NCI-H2227 (cell line): Measurements from ENCODE around the gene PADI1.

Experiments
- DNase-seq: peaks from one replicate; lab custom pipeline; 2025; ENCODE audit not compliant: unreplicated experiment; lab: John Stamatoyannopoulos, UW

PADI1 gene

DNA sequence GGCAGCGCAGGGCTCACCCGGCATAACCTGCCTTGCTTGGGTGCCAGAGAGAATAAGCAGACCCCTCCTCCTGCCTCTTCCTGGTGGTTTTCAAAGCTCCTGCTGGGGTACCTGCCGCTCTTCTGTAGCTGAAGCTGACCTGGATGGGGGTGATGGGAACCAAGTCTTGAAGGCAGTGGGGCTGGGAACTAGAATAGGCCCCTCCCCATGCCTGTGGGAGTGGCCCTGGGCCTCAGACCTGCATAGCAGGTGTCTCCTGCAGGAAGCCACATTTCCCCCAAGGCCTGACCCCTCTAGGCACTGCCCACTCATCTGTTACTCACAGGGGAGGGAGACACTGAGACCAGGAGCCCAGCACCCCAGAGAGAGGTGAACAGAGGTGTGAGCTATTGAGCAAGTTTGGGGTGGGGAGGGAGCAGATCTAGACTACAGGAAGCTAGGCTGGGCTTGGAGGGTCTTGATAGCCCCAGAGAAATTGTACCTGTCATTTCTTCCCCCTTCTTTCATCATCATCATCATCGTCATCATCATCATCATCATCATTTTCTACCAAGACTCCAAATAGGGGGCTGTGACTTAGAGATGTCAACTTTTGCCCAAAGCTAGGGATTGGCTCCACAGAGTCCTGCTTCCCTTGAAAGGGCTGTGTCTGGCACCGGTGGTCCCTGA is 10.1 kb downstream of the PADI1 start:
- DNase-seq = no peak

- no peak for DNase-seq
Observed at GRCh38 chr1:17215545-17215890, 10.6 kb downstream of the PADI1 start.

DNA sequence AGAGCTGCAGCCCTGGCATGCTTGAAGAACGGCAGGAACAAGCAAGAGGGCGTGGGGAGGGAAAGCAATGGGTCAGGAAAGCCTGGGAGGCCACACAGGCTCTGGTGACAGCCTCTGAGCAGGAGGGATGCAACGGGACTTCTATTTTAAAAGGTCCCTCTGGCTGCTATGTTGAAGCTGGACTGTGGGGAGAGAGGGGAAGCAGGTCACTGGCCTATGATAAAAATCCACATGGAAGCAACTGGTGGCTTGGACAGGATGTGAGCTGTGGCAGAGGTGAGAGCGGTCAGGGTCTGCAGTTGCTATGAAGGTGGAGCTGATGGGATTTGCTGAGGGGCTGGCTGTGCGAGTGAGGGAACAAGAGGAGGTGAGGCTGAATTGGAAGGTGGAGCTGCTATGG is 11.2 kb downstream of the PADI1 start:
- no peak for DNase-seq

GRCh38 chr1:17217607-17218006 is 12.7 kb downstream of the PADI1 start:
- no peak for DNase-seq

DNA sequence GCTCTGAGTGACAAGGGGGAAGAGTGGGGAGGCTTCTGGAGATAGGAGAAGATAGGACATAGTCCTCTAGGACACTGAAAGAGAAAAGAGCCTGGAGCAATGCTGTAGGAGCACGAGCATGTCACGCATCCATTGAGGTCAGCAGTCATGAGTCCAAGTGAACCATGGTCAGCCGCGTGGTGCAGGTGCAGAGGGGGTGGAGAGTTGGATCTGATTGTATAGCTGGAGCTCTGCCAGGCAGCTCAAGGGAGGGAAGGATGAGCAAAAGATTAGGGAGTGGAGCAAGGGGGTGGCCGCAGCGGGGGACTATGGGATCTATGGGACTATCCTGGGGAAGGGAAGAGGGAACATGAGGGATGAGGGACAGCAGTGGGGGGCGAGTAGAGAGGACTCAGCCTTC is 14.0 kb downstream of the PADI1 start:
- DNase-seq = no peak

- DNase-seq = no peak
Observed at GRCh38 chr1:17220287-17220686, 15.4 kb downstream of the PADI1 start.

DNA sequence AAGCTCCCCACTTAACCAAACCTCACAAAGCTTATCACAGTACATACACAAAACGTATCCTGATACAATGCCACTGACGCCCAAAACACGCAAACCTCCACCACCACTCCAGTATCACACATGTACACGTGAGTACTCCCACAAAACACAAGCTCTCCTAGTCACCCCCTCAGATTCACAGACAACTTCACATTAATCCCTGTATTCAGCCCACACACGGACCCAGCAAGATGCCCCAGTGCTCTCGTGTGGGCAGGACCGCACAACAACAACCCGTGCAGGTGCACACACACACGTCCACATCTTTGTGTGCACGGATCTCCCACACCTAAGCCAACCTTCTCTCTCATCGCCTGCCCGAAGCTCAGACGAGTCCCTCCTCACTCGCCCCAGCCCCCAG is 17.6 kb downstream of the PADI1 start:
- DNase-seq = no peak

DNA sequence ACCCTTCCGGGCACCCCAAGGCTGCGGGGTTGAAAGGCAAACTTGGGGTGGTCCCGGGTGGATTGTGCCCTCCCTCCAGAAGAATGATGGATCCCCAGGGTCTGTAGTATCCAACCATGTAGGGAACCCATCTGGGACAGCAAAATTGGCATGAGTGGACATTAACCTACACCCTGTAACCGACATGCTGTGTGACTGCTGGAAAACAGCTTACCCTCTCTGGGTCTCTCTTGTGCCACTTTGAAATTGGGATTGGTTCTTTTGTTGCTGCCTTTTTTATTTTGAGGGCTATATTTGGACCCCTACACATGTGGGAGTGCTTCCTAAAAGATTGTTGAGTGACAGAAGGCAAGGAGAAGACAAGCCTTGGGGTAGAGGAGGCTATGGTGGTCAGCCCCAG is 19.5 kb downstream of the PADI1 start:
- no peak for DNase-seq

- no peak for DNase-seq
Observed at GRCh38 chr1:17225140-17225539, 20.2 kb downstream of the PADI1 start.

GRCh38 chr1:17227358-17227915 is 22.5 kb downstream of the PADI1 start:
- no peak for DNase-seq

GRCh38 chr1:17228619-17229018 is 23.7 kb downstream of the PADI1 start:
- no peak for DNase-seq

GRCh38 chr1:17229379-17229778 is 24.5 kb downstream of the PADI1 start:
- DNase-seq = no peak

GRCh38 chr1:17230106-17230505 is 25.2 kb downstream of the PADI1 start:
- DNase-seq = no peak

DNA sequence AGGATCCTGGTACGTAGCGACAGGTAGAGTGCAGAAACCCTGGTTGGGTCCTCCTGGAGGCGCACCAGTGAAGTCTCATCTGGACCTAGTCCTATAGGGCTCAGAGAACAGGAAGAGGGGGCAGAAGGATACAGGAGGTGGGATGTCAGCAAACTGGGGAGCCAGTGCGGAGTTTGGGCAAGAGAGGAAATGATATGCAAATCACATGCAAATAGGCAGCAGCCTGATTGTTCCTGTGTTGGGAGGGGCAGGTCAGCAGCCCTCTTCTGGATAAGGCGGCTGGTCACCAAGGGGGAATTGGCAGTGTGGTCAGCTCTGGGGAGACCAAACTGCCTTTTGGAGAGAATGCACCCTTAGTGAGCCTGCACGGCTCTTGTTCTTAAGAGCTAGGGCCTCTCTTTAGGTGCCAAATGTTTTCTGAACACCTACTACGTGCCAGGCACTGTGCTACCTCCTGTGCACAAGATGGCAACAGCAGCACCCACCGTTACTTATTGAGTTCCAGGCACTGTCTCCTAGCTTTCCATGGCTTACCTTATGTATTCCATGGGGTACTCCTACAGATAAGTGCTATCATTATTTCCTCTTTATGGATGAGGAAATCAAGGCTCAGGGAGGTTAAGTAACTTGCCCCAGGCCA is 25.9 kb downstream of the PADI1 start:
- no peak for DNase-seq

DNA sequence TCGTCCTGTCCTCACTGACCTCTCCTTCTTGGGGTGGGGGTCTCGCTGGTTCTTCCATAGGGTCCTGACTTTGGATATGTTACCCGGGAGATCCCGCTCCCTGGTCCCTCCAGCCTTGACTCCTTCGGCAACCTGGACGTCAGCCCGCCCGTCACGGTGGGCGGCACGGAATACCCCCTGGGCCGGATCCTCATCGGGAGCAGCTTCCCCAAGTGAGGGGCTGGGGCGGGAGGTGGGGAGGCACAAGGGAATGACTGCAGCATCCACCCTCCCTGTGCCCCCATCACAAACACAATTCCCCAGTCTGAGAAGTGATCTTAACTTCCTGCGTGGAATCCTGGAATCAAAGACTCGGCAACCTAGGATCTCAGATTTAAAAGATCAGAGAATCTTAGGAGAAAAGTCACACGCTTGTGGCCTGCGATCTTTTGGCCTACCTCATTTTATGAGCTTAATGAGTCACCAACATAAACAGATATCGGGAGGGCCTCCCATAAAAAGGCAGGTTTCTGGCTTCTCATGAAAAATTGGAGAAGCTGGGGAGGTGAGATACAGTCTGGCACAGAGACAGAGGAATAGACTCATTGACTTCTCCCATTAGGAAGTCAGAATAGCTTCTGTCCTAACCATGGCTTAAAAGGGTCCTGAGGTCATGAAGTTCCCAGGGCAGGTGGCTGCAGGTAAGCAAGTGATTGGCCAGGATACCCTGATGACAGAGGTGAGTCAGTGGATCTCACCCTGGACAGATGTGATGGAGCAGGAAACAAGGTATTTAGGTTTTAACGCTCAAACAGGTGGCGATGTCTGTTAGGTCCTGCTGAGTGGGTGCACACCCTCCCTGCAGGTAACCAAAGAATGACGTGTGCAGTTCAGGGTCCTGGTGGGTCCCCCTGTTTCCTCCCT is 28.1 kb downstream of the PADI1 start:
- no peak for DNase-seq

DNA sequence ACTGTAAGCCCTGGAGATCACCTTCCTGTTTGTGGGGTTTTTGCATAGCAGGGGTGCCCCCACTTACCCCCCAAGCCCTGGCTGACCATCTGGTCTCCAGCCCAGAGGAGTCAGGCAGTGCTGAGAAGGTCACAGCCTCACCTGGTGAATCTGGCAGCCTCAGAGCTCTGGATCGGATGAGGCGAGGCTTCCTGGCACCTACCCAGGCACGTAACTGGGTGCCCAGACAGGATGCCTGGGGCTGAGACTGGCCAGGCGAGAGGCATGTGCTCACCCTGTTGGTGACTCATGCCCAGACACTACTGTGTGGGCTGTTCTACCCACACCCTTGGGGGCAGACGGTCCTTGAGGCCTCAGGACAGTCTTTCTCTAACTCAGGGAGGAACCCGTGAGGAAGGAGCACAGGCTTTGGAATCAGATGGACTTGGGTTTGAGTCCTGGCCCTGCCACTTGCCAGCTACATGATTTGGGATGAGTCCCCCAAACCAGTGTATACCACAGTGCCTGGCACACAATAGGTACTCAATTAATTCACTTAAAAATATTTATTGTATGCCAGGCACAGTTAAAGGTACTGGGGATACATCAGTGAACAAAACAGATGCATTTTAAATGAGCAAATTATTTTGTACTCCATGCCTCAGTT is 28.9 kb downstream of the PADI1 start:
- DNase-seq = no peak

DNA sequence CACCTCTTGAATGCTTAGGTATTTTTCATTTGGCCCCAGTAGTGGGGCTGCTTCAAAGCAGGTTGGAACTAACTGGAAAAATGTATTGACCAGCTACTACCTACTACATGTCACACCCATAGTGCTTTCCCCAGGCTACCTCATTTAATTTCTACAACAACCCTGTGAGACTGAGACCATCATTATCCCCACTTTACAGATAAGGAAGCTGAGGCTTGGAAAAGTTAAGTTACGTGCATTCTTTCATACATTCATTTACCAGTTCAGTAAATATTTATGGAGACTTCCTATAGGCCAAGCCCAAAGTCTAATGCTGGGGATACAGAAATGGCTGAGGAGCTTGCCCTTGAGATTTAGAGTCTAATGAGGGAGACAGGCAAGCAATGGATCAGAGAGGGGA is 29.5 kb downstream of the PADI1 start:
- DNase-seq = no peak

DNA sequence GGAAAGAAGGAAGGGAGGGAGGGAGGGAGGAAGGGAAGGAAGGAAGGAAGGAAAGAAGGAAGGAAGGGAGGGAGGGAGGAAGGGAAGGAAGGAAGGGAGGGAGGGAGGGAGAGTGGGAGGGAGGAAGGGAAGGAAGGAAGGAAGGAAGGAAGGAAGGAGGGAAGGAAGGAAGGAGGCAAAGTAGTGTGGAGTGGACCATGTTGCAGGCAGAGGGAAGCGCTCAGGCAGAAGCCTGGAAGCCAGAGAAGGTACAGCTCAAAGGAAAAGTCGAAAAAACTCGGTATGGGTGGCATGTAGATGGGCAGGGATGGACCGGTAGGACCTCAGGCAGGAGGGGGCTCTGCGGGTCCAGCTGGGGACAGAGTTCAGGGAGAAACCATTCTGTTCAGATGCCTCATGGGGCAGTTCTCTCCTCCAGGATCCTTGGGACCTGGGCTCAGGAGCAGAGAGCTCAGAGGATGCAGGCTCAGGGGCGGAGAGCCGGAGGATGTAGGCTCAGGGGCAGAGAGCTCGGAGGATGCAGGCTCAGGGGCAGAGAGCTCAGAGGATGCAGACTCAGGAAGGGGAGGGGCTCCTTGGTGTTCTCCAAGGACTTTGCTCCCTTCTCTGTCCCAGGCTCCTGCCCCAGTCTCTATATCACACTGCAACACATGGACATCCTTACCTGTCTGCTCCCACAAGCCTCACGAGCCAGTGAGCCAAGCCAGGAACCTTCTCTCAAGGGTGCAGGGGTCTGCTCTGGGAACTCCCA is 30.4 kb downstream of the PADI1 start:
- no peak for DNase-seq

- DNase-seq = peak; percentile 94
Observed at GRCh38 chr1:17236779-17237560, 32.0 kb downstream of the PADI1 start.

GRCh38 chr1:17237561-17237903 is 32.6 kb downstream of the PADI1 start:
- DNase-seq = no peak
